OCI-LY3 (cell line): ENCODE measurements around the gene NDFIP1.

Experiments
- H2AFZ ChIP-seq: fragments of 200-600, 300-600 bp; shearing (Covaris generic); 2 replicates; pipeline ENCODE4 v1.6.0; 2014; ENCODE audit warnings: antibody characterized with exemption, low read depth, low read length
- H3K27ac ChIP-seq: fragments of 200-600, 300-600 bp; sonication (generic); 2 replicates; pipeline ENCODE4 v1.5.1; 2014; ENCODE audit warnings: mild to moderate bottlenecking, low read length, moderate library complexity, mixed read lengths
- H3K27me3 ChIP-seq: fragments of 200-600, 300-600 bp; sonication (generic); 2 replicates; pipeline ENCODE4 v1.6.1; 2014; ENCODE audit warnings: low read depth, low read length, mixed read lengths
- H3K36me3 ChIP-seq: fragments of 200-600, 300-600 bp; sonication (generic); replicated peaks from 2 replicates; pipeline ENCODE3; 2014; ENCODE audit warnings: low read depth, low read length, mixed read lengths
- H3K4me1 ChIP-seq: fragments of 300-600, 200-600 bp; sonication (generic); 2 replicates; pipeline ENCODE4 v1.6.1; 2014; ENCODE audit warnings: low read length, mixed read lengths
- H3K4me2 ChIP-seq: fragments of 200-600, 300-600 bp; sonication (generic); 2 replicates; pipeline ENCODE4 v1.6.1; 2014; ENCODE audit warnings: low read length, mixed read lengths
- H3K4me3 ChIP-seq: fragments of 300-600, 200-600 bp; sonication (generic); 2 replicates; pipeline ENCODE4 v1.5.1; 2014; ENCODE audit warnings: antibody characterized with exemption, mild to moderate bottlenecking, low read length, moderate library complexity
- H3K79me2 ChIP-seq: fragments of 300-600, 200-600 bp; shearing (Covaris generic); 2 replicates; pipeline ENCODE4 v1.6.1; 2014; ENCODE audit warnings: mild to moderate bottlenecking, low read length, mixed read lengths
- H3K9ac ChIP-seq: fragments of 300-600, 200-600 bp; shearing (Covaris generic); 2 replicates; pipeline ENCODE4 v1.6.0; 2014; ENCODE audit warnings: mild to moderate bottlenecking, low read length, moderate library complexity
- H3K9me3 ChIP-seq: fragments of 200-600, 300-600 bp; shearing (Covaris generic); 2 replicates; pipeline ENCODE4 v1.6.1; 2014; ENCODE audit warnings: low read length, mixed read lengths; ENCODE audit not compliant: insufficient read depth
- H4K20me1 ChIP-seq: fragments of 200-600, 300-600 bp; sonication (generic); 2 replicates; pipeline ENCODE4 v1.6.1; 2016; ENCODE audit warnings: low read length, mixed read lengths; ENCODE audit not compliant: insufficient read depth
- CTCF ChIP-seq: fragments of 200-600, 300-600 bp; sonication (generic); IDR thresholded peaks from 2 replicates; pipeline ENCODE4 v1.5.1; 2014; ENCODE audit warnings: antibody characterized with exemption, low read length, low read depth
- EZH2phosphoT487 ChIP-seq: fragments of 200-600 bp; shearing (Covaris generic); IDR thresholded peaks from 2 replicates; pipeline ENCODE4 v1.6.1; 2018; ENCODE audit warnings: antibody characterized with exemption, mixed run types, low read depth

NDFIP1 gene

DNA sequence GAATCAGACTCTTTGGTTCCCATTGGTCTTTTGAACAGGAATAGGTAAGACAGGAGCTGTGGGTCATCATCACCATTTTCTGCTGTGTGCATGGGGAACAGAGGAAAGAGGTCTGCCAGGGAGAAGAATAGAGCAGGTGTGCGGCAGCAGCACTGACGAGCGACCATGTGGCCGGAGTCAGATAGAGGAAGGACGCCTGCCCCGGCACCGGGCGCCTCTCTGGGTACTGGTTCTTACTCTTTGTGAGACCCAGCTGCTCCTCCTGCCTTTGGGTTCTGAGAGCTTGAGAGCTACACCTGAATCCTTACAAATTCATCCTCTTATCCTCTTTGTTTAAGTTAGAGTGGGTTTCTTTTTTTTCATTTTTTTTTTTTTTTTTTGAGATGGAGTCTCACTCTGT lies 90.8 kb downstream of the NDFIP1 start:
- no peak overlapping the region for H3K27ac ChIP-seq
- no peak overlapping the region for H3K4me2 ChIP-seq
- no peaks in the 10 kb centered on the region for H3K4me1 ChIP-seq
- no peaks in the 10 kb centered on the region for H3K9me3 ChIP-seq
- no peaks in the 10 kb centered on the region for H3K36me3 ChIP-seq
- no peaks in the 10 kb centered on the region for H4K20me1 ChIP-seq
- no peak overlapping the region for H3K9ac ChIP-seq
- H2AFZ ChIP-seq: no peak overlapping the region
- TF ChIP-seq CTCF (no peak), EZH2phosphoT487 (no peak)
- H3K4me3 ChIP-seq: no peak overlapping the region
- H3K79me2 ChIP-seq: no peaks in the 10 kb centered on the region
- no peaks in the 10 kb centered on the region for H3K27me3 ChIP-seq

- TF ChIP-seq EZH2phosphoT487 (no peak), CTCF (no peak)
- no peaks in the 10 kb centered on the region for H3K79me2 ChIP-seq
- H4K20me1 ChIP-seq: no peaks in the 10 kb centered on the region
- H3K4me3 ChIP-seq: no peak overlapping the region
- no peak overlapping the region for H2AFZ ChIP-seq
- no peak overlapping the region for H3K4me2 ChIP-seq
- no peak overlapping the region for H3K27ac ChIP-seq
- H3K4me1 ChIP-seq: no peaks in the 10 kb centered on the region
- H3K36me3 ChIP-seq: no peaks in the 10 kb centered on the region
- no peaks in the 10 kb centered on the region for H3K9me3 ChIP-seq
- H3K9ac ChIP-seq: no peak overlapping the region
- H3K27me3 ChIP-seq: no peaks in the 10 kb centered on the region
These were observed 91.8 kb downstream of the NDFIP1 start for GRCh38 chr5:142200387-142200786.

DNA sequence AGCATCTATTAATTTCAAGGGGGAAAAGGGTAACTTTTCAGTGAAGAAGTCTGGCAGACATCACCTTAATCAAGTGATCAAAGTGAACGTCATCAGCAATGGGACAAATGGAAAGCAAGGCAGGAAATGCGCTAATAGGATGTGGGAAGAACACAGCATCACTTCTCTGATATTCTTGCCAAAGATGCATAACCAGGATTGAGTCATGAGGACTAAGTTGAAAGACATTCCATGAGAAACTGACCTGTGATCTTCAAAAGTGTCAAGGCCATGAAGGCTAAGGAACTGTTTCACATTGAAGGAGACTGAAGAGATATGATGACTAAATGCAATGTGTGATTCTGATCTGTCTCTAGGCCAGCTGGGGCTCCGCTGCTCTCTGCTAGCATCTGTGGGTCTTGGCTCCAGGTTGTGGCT lies 92.9 kb downstream of the NDFIP1 start:
- H3K9me3 ChIP-seq: no peaks in the 10 kb centered on the region
- no peak overlapping the region for H3K27ac ChIP-seq
- no peak overlapping the region for H3K4me2 ChIP-seq
- no peak overlapping the region for H3K9ac ChIP-seq
- H2AFZ ChIP-seq: no peak overlapping the region
- H3K36me3 ChIP-seq: no peaks in the 10 kb centered on the region
- H3K79me2 ChIP-seq: no peaks in the 10 kb centered on the region
- H3K27me3 ChIP-seq: no peaks in the 10 kb centered on the region
- no peaks in the 10 kb centered on the region for H4K20me1 ChIP-seq
- H3K4me3 ChIP-seq: no peak overlapping the region
- TF ChIP-seq CTCF: no peak
- no peak for TF ChIP-seq EZH2phosphoT487
- H3K4me1 ChIP-seq: no peaks in the 10 kb centered on the region

DNA sequence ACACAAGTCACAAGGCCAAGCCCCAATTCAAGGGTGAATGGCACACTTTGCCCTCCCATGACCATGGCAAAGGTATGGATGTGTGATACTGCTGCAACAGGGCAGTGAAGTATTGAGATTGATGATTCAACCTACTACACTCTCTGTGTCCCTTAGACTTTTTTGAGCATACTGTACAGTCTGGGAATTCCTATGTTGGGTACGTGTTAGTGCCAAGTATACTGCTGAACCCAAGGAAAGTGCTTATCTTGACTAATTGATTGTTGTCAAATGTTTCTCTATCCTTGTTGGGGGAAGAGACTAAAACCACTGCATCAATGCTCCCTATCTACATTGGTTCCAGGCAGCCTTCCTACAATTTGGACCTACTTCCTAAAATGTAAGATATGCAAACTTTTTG lies 93.7 kb downstream of the NDFIP1 start:
- Histone ChIP-seq H3K4me3 (no peak overlapping the region), H3K27me3 (no peaks in the 10 kb centered on the region)
- TF ChIP-seq CTCF (no peak), EZH2phosphoT487 (no peak)

More for the DNA sequence above, 93.7 kb downstream of the NDFIP1 start:
- Histone ChIP-seq H2AFZ (no peak overlapping the region), H3K4me2 (no peak overlapping the region), H3K4me1 (no peaks in the 10 kb centered on the region), H3K36me3 (no peaks in the 10 kb centered on the region), H3K27ac (no peak overlapping the region), H3K9ac (no peak overlapping the region), H4K20me1 (no peaks in the 10 kb centered on the region), H3K79me2 (no peaks in the 10 kb centered on the region), H3K9me3 (no peaks in the 10 kb centered on the region)
